ENCODE data around the gene PATL2. TPM values are rescaled to one million over a fixed set of nuclear protein-coding genes. Genes with fewer than 3 reads are reported as not detected.
A peak's percentile ranks its signal among the peaks of the same experiment; 100 is the strongest.

Gene PATL2
- total and polyA plus RNA-seq, 2 experiments from 2014 or later: 0.19 TPM; not detected in 1

DNA sequence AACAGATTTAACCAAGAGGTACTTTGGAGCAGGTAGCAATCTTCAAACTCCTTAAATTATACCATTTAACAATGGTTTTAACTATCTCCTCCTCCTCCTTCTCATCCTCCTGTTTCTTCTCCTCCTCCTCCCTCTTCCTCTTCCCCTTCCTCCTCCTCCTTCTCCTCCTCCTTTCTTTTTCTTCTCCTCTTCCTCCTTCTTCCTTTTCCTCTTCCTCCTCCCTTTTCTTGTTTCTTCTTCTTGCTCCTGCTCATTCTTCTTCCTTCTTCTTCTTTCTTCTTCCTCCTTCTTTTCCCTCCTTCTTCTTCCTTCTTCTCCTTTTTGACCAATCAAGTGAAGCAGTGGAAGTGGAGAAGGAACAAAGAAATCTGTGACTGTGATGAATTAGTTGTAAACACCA is 14.1 kb downstream of the PATL2 start:
- Histone ChIP-seq H3K4me3 (no peak overlapping the region), H3K27me3 (ENCODE audit: insufficient read depth) (no peaks in the 10 kb centered on the region), H3K4me1 (ENCODE audit: insufficient read depth) (no peaks in the 10 kb centered on the region), H3K9me2 (ENCODE audit: insufficient read depth) (0 out of 2 replicates have a peak, but pooled peaks cover 5% of the 10 kb centered on the region), H3K79me2 (replicated peaks; ENCODE audit: insufficient read depth) (no peaks in the 10 kb centered on the region), H3K4me2 (no peak overlapping the region), H3F3A (replicated peaks; ENCODE audit: low read depth) (no peaks in the 10 kb centered on the region), H3K36me3 (ENCODE audit: insufficient read depth) (no peaks in the 10 kb centered on the region), H2AFZ (no peak overlapping the region), H3K27ac (ENCODE audit: low read depth) (no peak overlapping the region), H4K20me1 (replicated peaks; ENCODE audit: insufficient read depth) (no peaks in the 10 kb centered on the region)
- H3K4me3 Mint-ChIP-seq: no peak overlapping the region
- peaks cover 2% of the 10 kb centered on the region for H3K27me3 Mint-ChIP-seq (ENCODE audit: insufficient read depth, low read depth, poor library complexity)
- H3K9me3 Mint-ChIP-seq: no peaks in the 10 kb centered on the region; the same call in 2 of the 3 replicates
- ATAC-seq: no peak
- H3K27ac Mint-ChIP-seq: no peak overlapping the region
- TF ChIP-seq, protein P1, sequence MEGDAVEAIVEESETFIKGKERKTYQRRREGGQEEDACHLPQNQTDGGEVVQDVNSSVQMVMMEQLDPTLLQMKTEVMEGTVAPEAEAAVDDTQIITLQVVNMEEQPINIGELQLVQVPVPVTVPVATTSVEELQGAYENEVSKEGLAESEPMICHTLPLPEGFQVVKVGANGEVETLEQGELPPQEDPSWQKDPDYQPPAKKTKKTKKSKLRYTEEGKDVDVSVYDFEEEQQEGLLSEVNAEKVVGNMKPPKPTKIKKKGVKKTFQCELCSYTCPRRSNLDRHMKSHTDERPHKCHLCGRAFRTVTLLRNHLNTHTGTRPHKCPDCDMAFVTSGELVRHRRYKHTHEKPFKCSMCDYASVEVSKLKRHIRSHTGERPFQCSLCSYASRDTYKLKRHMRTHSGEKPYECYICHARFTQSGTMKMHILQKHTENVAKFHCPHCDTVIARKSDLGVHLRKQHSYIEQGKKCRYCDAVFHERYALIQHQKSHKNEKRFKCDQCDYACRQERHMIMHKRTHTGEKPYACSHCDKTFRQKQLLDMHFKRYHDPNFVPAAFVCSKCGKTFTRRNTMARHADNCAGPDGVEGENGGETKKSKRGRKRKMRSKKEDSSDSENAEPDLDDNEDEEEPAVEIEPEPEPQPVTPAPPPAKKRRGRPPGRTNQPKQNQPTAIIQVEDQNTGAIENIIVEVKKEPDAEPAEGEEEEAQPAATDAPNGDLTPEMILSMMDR (conservative IDR thresholded peaks at IDR 0.05; ENCODE audit: low read depth in 2 of 2): no peak
- TF ChIP-seq CREB1 (CRISPR knock-in tag; IDR thresholded peaks at IDR 0.05; ENCODE audit: low read depth): no peak
- no peaks in the 10 kb centered on the region for H3K36me3 Mint-ChIP-seq (ENCODE audit: low read depth)
- DNase-seq (ENCODE audit: low spot score): no peak
- H3K4me1 Mint-ChIP-seq: no peaks in the 10 kb centered on the region

DNA sequence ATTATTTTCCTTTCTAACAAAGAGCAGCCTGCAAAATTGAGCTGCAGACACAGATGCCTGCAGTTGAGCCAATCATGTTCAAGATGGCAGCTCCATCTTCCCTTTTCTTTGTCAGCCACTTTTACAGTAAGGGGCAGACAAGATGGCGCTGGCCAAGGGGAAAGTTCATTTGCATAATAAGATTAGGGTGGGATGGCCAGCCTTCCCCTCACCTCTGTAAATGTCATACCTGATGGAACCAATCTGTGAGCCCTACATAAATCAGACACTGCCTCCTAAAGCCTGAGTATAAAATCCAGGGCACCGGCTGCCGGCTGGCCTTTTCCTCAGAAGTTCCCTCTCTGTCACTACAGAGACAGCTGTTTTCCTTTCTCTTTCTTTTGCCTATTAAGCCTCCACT is 15.8 kb downstream of the PATL2 start:
- TF ChIP-seq NANOG (IDR thresholded peaks at IDR 0.05; ENCODE audit: borderline replicate concordance) (no peak), EZH2phosphoT487 (IDR thresholded peaks at IDR 0.05; ENCODE audit: unreplicated experiment) (no peak), STAT1 (IDR thresholded peaks at IDR 0.05; ENCODE audit: unreplicated experiment) (no peak), EZH2 (IDR thresholded peaks at IDR 0.05; ENCODE audit: low read depth, unreplicated experiment) (no peak), ZNF114 (CRISPR knock-in tag; IDR thresholded peaks at IDR 0.05) (no peak), JUNB (IDR thresholded peaks at IDR 0.05; ENCODE audit: unreplicated experiment) (no peak), CREB1 (CRISPR knock-in tag; IDR thresholded peaks at IDR 0.05; ENCODE audit: low read depth) (no peak), ZNF331 (CRISPR knock-in tag; IDR thresholded peaks at IDR 0.05; ENCODE audit: low read depth) (no peak)
- TF ChIP-seq, protein P2, sequence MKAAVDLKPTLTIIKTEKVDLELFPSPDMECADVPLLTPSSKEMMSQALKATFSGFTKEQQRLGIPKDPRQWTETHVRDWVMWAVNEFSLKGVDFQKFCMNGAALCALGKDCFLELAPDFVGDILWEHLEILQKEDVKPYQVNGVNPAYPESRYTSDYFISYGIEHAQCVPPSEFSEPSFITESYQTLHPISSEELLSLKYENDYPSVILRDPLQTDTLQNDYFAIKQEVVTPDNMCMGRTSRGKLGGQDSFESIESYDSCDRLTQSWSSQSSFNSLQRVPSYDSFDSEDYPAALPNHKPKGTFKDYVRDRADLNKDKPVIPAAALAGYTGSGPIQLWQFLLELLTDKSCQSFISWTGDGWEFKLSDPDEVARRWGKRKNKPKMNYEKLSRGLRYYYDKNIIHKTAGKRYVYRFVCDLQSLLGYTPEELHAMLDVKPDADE (IDR thresholded peaks at IDR 0.05): no peak
- Histone ChIP-seq H3F3A (replicated peaks; ENCODE audit: low read depth) (no peaks in the 10 kb centered on the region), H3K4me1 (ENCODE audit: insufficient read depth) (no peaks in the 10 kb centered on the region), H3K27ac (ENCODE audit: low read depth) (no peak overlapping the region), H3K79me2 (replicated peaks; ENCODE audit: insufficient read depth) (no peaks in the 10 kb centered on the region), H3K9me2 (ENCODE audit: insufficient read depth) (0 out of 2 replicates have a peak, but pooled peaks cover 5% of the 10 kb centered on the region), H3K36me3 (ENCODE audit: insufficient read depth) (no peaks in the 10 kb centered on the region), H3K27me3 (ENCODE audit: insufficient read depth) (no peaks in the 10 kb centered on the region), H3K4me2 (no peak overlapping the region), H3K4me3 (no peak overlapping the region), H2AFZ (peak overlapping the region; percentile 75; the same call in 1 of the 2 replicates), H4K20me1 (replicated peaks; ENCODE audit: insufficient read depth) (no peaks in the 10 kb centered on the region)
- no peaks in the 10 kb centered on the region; the same call in 2 of the 3 replicates for H3K9me3 Mint-ChIP-seq
- no peaks in the 10 kb centered on the region for H3K4me1 Mint-ChIP-seq
- no peak for DNase-seq (ENCODE audit: low spot score)
- no peaks in the 10 kb centered on the region for H3K36me3 Mint-ChIP-seq (ENCODE audit: low read depth)
- peaks cover 2% of the 10 kb centered on the region for H3K27me3 Mint-ChIP-seq (ENCODE audit: insufficient read depth, low read depth, poor library complexity)
- no peak overlapping the region for H3K4me3 Mint-ChIP-seq
- no peak for ATAC-seq
- no peak overlapping the region for H3K27ac Mint-ChIP-seq
